Activated T-cell treated with anti-CD3 and anti-CD28 coated beads, Interleukin-2, amount 50 U/mL, for 72 hours (primary cell): ENCODE measurements around the gene DYNC1I1. TPM values are rescaled to one million over a fixed set of nuclear protein-coding genes. Genes with fewer than 3 reads are reported as not detected.

Experiments used
- ATAC-seq, 2 donors: fragments of 150-1000 bp; cut with Tn5 transposase; replicated peaks in 1 of 2; 2 replicates each; pipeline ENCODE4 v1.10.0; 2021; ENCODE audit warnings: moderate library complexity in 2 of 2, mild to moderate bottlenecking in 1 of 2
- DNase-seq, 2 donors: peaks; one replicate each; pipeline ENCODE4 v3.0.0; 2021 to 2022; ENCODE audit warnings: mixed read lengths in 1 of 2
- H3K27ac Mint-ChIP-seq: one replicate; pipeline ENCODE4 v1.8.0; 2022; ENCODE audit warnings: mild to moderate bottlenecking, moderate library complexity, mixed read lengths
- H3K27me3 Mint-ChIP-seq: one replicate; pipeline ENCODE4 v1.8.0; 2022; ENCODE audit warnings: low read depth, mixed read lengths
- H3K36me3 Mint-ChIP-seq, 2 donors: one replicate each; pipeline ENCODE4 v1.8.0; 2022; ENCODE audit warnings: mixed read lengths in 2 of 2, mild to moderate bottlenecking in 1 of 2; ENCODE audit not compliant: insufficient read depth in 2 of 2
- H3K4me1 Mint-ChIP-seq: one replicate; pipeline ENCODE4 v1.8.0; 2022; ENCODE audit warnings: low read depth, mixed read lengths
- H3K4me3 Mint-ChIP-seq, 2 donors: one replicate each; pipeline ENCODE4 v1.8.0; 2022; ENCODE audit warnings: mild to moderate bottlenecking in 2 of 2, mixed read lengths in 2 of 2, moderate library complexity in 2 of 2
- H3K9me3 Mint-ChIP-seq, 2 donors: one replicate each; pipeline ENCODE4 v1.8.0; 2022; ENCODE audit warnings: mixed read lengths in 2 of 2
- total RNA-seq, 2 donors: library from RNA; stranded (reverse); gene quantifications; one replicate each; pipeline ENCODE4 v1.2.3, GENCODE V29; 2022

The DYNC1I1 gene
- total RNA-seq, 2 donors from 2014 or later: not detected

GRCh38 chr7:96014617-96015016, 242.3 kb downstream of the DYNC1I1 start:
- Mint-ChIP-seq H3K4me3 (no peak overlapping the region), H3K27ac (no peak overlapping the region), H3K36me3 (no peaks in the 10 kb centered on the region), H3K4me1 (peaks cover 6% of the 10 kb centered on the region), H3K9me3 (no peaks in the 10 kb centered on the region), H3K27me3 (peaks cover 22% of the 10 kb centered on the region)
- DNase-seq: no peak
- ATAC-seq: no peak

- H3K4me3 Mint-ChIP-seq: no peak overlapping the region
- H3K27me3 Mint-ChIP-seq: peaks cover 22% of the 10 kb centered on the region
- no peak overlapping the region for H3K27ac Mint-ChIP-seq
- peaks cover 6% of the 10 kb centered on the region for H3K4me1 Mint-ChIP-seq
- ATAC-seq: no peak
- no peak for DNase-seq
- H3K36me3 Mint-ChIP-seq: no peaks in the 10 kb centered on the region
- H3K9me3 Mint-ChIP-seq: no peaks in the 10 kb centered on the region
Measured at GRCh38 chr7:96016056-96016586, 243.8 kb downstream of the DYNC1I1 start.

GRCh38 chr7:96016735-96017134, 244.4 kb downstream of the DYNC1I1 start:
- Mint-ChIP-seq H3K9me3 (no peaks in the 10 kb centered on the region), H3K4me1 (peaks cover 6% of the 10 kb centered on the region), H3K27ac (no peak overlapping the region), H3K4me3 (no peak overlapping the region), H3K27me3 (peaks cover 21% of the 10 kb centered on the region), H3K36me3 (no peaks in the 10 kb centered on the region)
- ATAC-seq (no peak), DNase-seq (no peak)

GRCh38 chr7:96017877-96018276, 245.5 kb downstream of the DYNC1I1 start:
- Mint-ChIP-seq H3K27ac (no peak overlapping the region), H3K4me3 (no peak overlapping the region), H3K27me3 (peaks cover 12% of the 10 kb centered on the region), H3K36me3 (no peaks in the 10 kb centered on the region), H3K4me1 (peaks cover 6% of the 10 kb centered on the region), H3K9me3 (no peaks in the 10 kb centered on the region)
- no peak for ATAC-seq
- no peak for DNase-seq

GRCh38 chr7:96021568-96021967, 249.2 kb downstream of the DYNC1I1 start:
- H3K9me3 Mint-ChIP-seq: no peaks in the 10 kb centered on the region
- no peak overlapping the region for H3K4me3 Mint-ChIP-seq
- H3K36me3 Mint-ChIP-seq: no peaks in the 10 kb centered on the region
- no peak for ATAC-seq
- peaks cover 8% of the 10 kb centered on the region for H3K27me3 Mint-ChIP-seq
- peaks cover 6% of the 10 kb centered on the region for H3K4me1 Mint-ChIP-seq
- H3K27ac Mint-ChIP-seq: no peak overlapping the region
- no peak for DNase-seq

GRCh38 chr7:96023387-96023786, 251.0 kb downstream of the DYNC1I1 start:
- no peaks in the 10 kb centered on the region for H3K36me3 Mint-ChIP-seq
- no peaks in the 10 kb centered on the region for H3K9me3 Mint-ChIP-seq

GRCh38 chr7:96026010-96026409, 253.7 kb downstream of the DYNC1I1 start:
- H3K27me3 Mint-ChIP-seq: peaks cover 14% of the 10 kb centered on the region
- H3K9me3 Mint-ChIP-seq: no peaks in the 10 kb centered on the region
- no peak overlapping the region for H3K27ac Mint-ChIP-seq
- DNase-seq (no peak), ATAC-seq (no peak)
- no peaks in the 10 kb centered on the region for H3K36me3 Mint-ChIP-seq
- H3K4me1 Mint-ChIP-seq: peaks cover 7% of the 10 kb centered on the region
- H3K4me3 Mint-ChIP-seq: no peak overlapping the region

More at GRCh38 chr7:96023387-96023786, 251.0 kb downstream of the DYNC1I1 start:
- Mint-ChIP-seq H3K27ac (no peak overlapping the region), H3K4me1 (no peaks in the 10 kb centered on the region), H3K4me3 (no peak overlapping the region), H3K27me3 (peaks cover 7% of the 10 kb centered on the region)
- ATAC-seq (no peak), DNase-seq (no peak)

GRCh38 chr7:96026611-96027010, 254.3 kb downstream of the DYNC1I1 start:
- H3K27ac Mint-ChIP-seq: no peak overlapping the region
- H3K4me1 Mint-ChIP-seq: peaks cover 7% of the 10 kb centered on the region
- no peaks in the 10 kb centered on the region for H3K9me3 Mint-ChIP-seq
- H3K4me3 Mint-ChIP-seq: no peak overlapping the region
- H3K36me3 Mint-ChIP-seq: no peaks in the 10 kb centered on the region
- no peak for ATAC-seq
- H3K27me3 Mint-ChIP-seq: peaks cover 16% of the 10 kb centered on the region
- DNase-seq: no peak

- Mint-ChIP-seq H3K4me1 (peaks cover 7% of the 10 kb centered on the region), H3K27ac (no peak overlapping the region), H3K36me3 (no peaks in the 10 kb centered on the region), H3K9me3 (no peaks in the 10 kb centered on the region), H3K4me3 (no peak overlapping the region), H3K27me3 (peaks cover 16% of the 10 kb centered on the region)
- ATAC-seq: no peak
- DNase-seq: no peak
Measured at GRCh38 chr7:96028729-96029128, 256.4 kb downstream of the DYNC1I1 start.

GRCh38 chr7:96033009-96033598, 260.8 kb downstream of the DYNC1I1 start:
- Mint-ChIP-seq H3K4me3 (no peak overlapping the region), H3K27me3 (peaks cover 14% of the 10 kb centered on the region), H3K27ac (no peak overlapping the region), H3K9me3 (no peaks in the 10 kb centered on the region), H3K36me3 (no peaks in the 10 kb centered on the region), H3K4me1 (peaks cover 7% of the 10 kb centered on the region)
- DNase-seq: no peak
- no peak for ATAC-seq

- H3K4me3 Mint-ChIP-seq: no peak overlapping the region
- H3K27me3 Mint-ChIP-seq: peaks cover 8% of the 10 kb centered on the region
- no peak for ATAC-seq
- no peaks in the 10 kb centered on the region for H3K4me1 Mint-ChIP-seq
- H3K27ac Mint-ChIP-seq: no peak overlapping the region
- DNase-seq: no peak
- no peaks in the 10 kb centered on the region for H3K36me3 Mint-ChIP-seq
- H3K9me3 Mint-ChIP-seq: no peaks in the 10 kb centered on the region
Measured at GRCh38 chr7:96034940-96035727, 262.8 kb downstream of the DYNC1I1 start.

- ATAC-seq: no peak
- Mint-ChIP-seq H3K36me3 (no peaks in the 10 kb centered on the region), H3K27me3 (no peaks in the 10 kb centered on the region), H3K4me1 (no peaks in the 10 kb centered on the region), H3K4me3 (no peak overlapping the region), H3K27ac (no peak overlapping the region), H3K9me3 (no peaks in the 10 kb centered on the region)
- DNase-seq: no peak
Measured at GRCh38 chr7:96040250-96040772, 268.0 kb downstream of the DYNC1I1 start.

GRCh38 chr7:96041171-96041570, 268.8 kb downstream of the DYNC1I1 start:
- no peak for ATAC-seq
- Mint-ChIP-seq H3K4me1 (no peaks in the 10 kb centered on the region), H3K9me3 (no peaks in the 10 kb centered on the region), H3K27ac (no peak overlapping the region), H3K4me3 (no peak overlapping the region), H3K36me3 (no peaks in the 10 kb centered on the region), H3K27me3 (no peaks in the 10 kb centered on the region)
- DNase-seq: no peak
